Measurements from ENCODE around the gene P2RX5. TPM values are rescaled to one million over a fixed set of nuclear protein-coding genes. Genes with fewer than 3 reads are reported as not detected.

P2RX5 gene
- polyA plus RNA-seq, 1 donor (not counting 4 experiments of a cell fraction or from before 2014, with no cell fraction given), result 0.43 TPM

GRCh38 chr17:3678095-3678820 is 17.7 kb downstream of the P2RX5 start:
- FAIRE-seq (no peak), DNase-seq (ENCODE audit: low read depth, low spot score) (no peak)
- H3K4me2 ChIP-seq (ENCODE audit: control insufficient read depth, extremely low read depth, insufficient read depth, low read depth, low read length), result no peak overlapping the region
- no peaks in the 10 kb centered on the region for H3K9me1 ChIP-seq (ENCODE audit: control insufficient read depth, extremely low read depth, insufficient read depth, low read length)
- peaks cover 9% of the 10 kb centered on the region for H3K27me3 ChIP-seq (ENCODE audit: control insufficient read depth, extremely low read depth, insufficient read depth, low read length)
- H3K9me3 ChIP-seq (ENCODE audit: control insufficient read depth, low read depth, low read length), result no peaks in the 10 kb centered on the region
- H2AFZ ChIP-seq (ENCODE audit: control insufficient read depth, low read length), result no peak overlapping the region
- dilution Hi-C loops (cut with MboI; ENCODE audit: extremely low pct_ligation_motif_present, low sequenced_read_pairs), result no loop called here
- H3K79me2 ChIP-seq (ENCODE audit: control insufficient read depth, insufficient read depth, low read length), result no peaks in the 10 kb centered on the region
- no peak overlapping the region for H3K9ac ChIP-seq (ENCODE audit: control insufficient read depth, extremely low read depth, insufficient read depth, low read length)
- H3K27ac ChIP-seq (ENCODE audit: control insufficient read depth, insufficient read depth, low read length), result no peak overlapping the region
- no peaks in the 10 kb centered on the region for H3K36me3 ChIP-seq (ENCODE audit: control insufficient read depth in 2 of 2, extremely low read depth in 1 of 2, insufficient read depth in 2 of 2, low read length in 2 of 2)
- H3K4me3 ChIP-seq (ENCODE audit: control insufficient read depth in 2 of 3, extremely low read depth in 1 of 3, insufficient read depth in 2 of 3, low read depth in 1 of 3, low read length in 3 of 3), result no peak overlapping the region
- no peaks in the 10 kb centered on the region for H3K4me1 ChIP-seq (ENCODE audit: control insufficient read depth, extremely low read depth, insufficient read depth, low read length)
- TF ChIP-seq EZH2 (IDR thresholded peaks at IDR 0.05; ENCODE audit: low read length), result no peak
- TF ChIP-seq, protein P1, sequence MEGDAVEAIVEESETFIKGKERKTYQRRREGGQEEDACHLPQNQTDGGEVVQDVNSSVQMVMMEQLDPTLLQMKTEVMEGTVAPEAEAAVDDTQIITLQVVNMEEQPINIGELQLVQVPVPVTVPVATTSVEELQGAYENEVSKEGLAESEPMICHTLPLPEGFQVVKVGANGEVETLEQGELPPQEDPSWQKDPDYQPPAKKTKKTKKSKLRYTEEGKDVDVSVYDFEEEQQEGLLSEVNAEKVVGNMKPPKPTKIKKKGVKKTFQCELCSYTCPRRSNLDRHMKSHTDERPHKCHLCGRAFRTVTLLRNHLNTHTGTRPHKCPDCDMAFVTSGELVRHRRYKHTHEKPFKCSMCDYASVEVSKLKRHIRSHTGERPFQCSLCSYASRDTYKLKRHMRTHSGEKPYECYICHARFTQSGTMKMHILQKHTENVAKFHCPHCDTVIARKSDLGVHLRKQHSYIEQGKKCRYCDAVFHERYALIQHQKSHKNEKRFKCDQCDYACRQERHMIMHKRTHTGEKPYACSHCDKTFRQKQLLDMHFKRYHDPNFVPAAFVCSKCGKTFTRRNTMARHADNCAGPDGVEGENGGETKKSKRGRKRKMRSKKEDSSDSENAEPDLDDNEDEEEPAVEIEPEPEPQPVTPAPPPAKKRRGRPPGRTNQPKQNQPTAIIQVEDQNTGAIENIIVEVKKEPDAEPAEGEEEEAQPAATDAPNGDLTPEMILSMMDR (optimal IDR thresholded peaks at IDR 0.05 in 1 of 3, IDR thresholded peaks at IDR 0.05 in 1 of 3, conservative IDR thresholded peaks at IDR 0.05 in 1 of 3; ENCODE audit: extremely low read depth in 1 of 3, insufficient read depth in 2 of 3, low read length in 3 of 3), result no peak
- no peaks in the 10 kb centered on the region for H4K20me1 ChIP-seq (ENCODE audit: control insufficient read depth, extremely low read depth, insufficient read depth, low read length)

DNA sequence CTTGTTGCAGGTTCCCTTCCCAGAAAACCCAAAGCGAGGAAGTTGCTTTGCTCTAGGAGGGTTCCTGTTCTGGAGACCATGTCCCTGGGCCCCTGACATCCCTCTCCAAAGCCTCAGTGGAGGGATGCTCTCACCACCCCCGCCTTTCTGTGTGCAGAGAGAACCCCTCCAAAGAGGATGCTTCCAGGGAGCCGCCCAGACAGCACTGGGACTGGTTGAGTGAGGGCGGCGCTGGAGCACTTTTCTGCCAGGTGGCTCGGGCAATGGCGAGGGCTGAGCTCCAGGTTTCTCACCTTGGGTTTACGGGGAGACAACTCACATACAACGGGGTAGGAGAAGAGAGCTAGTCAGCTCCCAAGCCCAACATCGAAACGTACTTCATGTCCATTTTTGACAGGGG is 20.1 kb downstream of the P2RX5 start:
- Histone ChIP-seq H3K9ac (ENCODE audit: control insufficient read depth, extremely low read depth, insufficient read depth, low read length) (no peak overlapping the region), H3K9me1 (ENCODE audit: control insufficient read depth, extremely low read depth, insufficient read depth, low read length) (no peaks in the 10 kb centered on the region), H3K79me2 (ENCODE audit: control insufficient read depth, insufficient read depth, low read length) (no peaks in the 10 kb centered on the region), H4K20me1 (ENCODE audit: control insufficient read depth, extremely low read depth, insufficient read depth, low read length) (no peaks in the 10 kb centered on the region), H3K9me3 (ENCODE audit: control insufficient read depth, low read depth, low read length) (no peaks in the 10 kb centered on the region), H2AFZ (ENCODE audit: control insufficient read depth, low read length) (no peak overlapping the region), H3K27me3 (ENCODE audit: control insufficient read depth, extremely low read depth, insufficient read depth, low read length) (peaks cover 2% of the 10 kb centered on the region), H3K36me3 (ENCODE audit: control insufficient read depth in 2 of 2, extremely low read depth in 1 of 2, insufficient read depth in 2 of 2, low read length in 2 of 2) (peaks cover 0 to 7% of the 10 kb centered on the region in 2 experiments), H3K4me2 (ENCODE audit: control insufficient read depth, extremely low read depth, insufficient read depth, low read depth, low read length) (no peak overlapping the region), H3K4me1 (ENCODE audit: control insufficient read depth, extremely low read depth, insufficient read depth, low read length) (no peaks in the 10 kb centered on the region), H3K4me3 (ENCODE audit: control insufficient read depth in 2 of 3, extremely low read depth in 1 of 3, insufficient read depth in 2 of 3, low read depth in 1 of 3, low read length in 3 of 3) (no peak overlapping the region), H3K27ac (ENCODE audit: control insufficient read depth, insufficient read depth, low read length) (no peak overlapping the region)
- dilution Hi-C loops (cut with MboI; ENCODE audit: extremely low pct_ligation_motif_present, low sequenced_read_pairs), result no loop called here
- DNase-seq (ENCODE audit: low read depth, low spot score) (no peak), FAIRE-seq (no peak)
- TF ChIP-seq EZH2 (IDR thresholded peaks at IDR 0.05; ENCODE audit: low read length), result no peak
- TF ChIP-seq, protein P1 (optimal IDR thresholded peaks at IDR 0.05 in 1 of 3, IDR thresholded peaks at IDR 0.05 in 1 of 3, conservative IDR thresholded peaks at IDR 0.05 in 1 of 3; ENCODE audit: extremely low read depth in 1 of 3, insufficient read depth in 2 of 3, low read length in 3 of 3), result no peak

All from keratinocyte (primary cell).